Measurements from ENCODE around the gene CRYBG2. TPM values are rescaled to one million over a fixed set of nuclear protein-coding genes. Genes with fewer than 3 reads are reported as not detected.

Gene CRYBG2
- total and polyA plus RNA-seq, 12 donors, result 0.03 to 0.64 TPM; not detected in 10

DNA sequence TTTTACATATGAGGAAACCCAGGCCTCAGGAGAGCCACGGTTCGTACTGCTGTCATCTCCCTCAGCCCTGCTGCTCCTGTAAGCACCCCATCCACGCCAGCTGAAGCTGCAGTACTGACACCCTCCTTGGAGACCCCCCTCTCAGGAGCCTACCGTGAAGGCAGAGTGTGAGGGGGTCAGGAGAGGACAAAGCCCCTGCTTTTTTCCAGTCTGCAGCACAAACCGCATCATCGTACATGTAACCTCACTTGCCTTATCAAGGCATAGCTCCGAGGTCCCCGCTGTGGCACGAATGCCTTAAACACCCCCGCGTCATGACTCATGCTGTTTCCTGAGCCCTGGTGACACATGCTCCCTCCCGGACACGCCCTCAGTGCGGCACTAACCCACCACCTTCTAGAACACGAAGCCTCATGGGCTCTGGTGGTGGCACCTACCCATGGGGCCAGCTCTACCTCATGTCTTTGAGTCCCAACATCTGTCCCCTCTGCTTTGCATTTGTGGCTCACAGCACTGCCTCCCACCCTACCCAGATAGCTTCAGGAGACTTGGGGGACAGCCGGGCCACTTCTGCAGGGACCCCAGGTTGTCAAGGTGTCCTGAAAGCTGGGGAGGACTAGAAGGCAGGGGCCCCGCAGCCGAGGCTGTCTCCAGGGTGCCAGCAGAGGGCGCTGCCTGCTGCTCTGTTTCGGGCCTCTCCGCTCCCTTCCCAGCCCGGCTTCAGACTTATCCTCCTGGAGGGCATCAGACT, 69.2 kb downstream of the CRYBG2 start:
- peak overlapping the region in 8 of 10 donors; percentile 33 to 98 (median 60) for H3K27ac ChIP-seq
- H3K4me1 ChIP-seq, result peaks cover 3 to 97% (median 55%) of the 10 kb centered on the region in 9 donors
- H3K36me3 ChIP-seq, result peaks cover 0 to 40% (median 0%) of the 10 kb centered on the region in 9 donors
- H3K27me3 ChIP-seq, result no peaks in the 10 kb centered on the region
- TF ChIP-seq, protein P1, sequence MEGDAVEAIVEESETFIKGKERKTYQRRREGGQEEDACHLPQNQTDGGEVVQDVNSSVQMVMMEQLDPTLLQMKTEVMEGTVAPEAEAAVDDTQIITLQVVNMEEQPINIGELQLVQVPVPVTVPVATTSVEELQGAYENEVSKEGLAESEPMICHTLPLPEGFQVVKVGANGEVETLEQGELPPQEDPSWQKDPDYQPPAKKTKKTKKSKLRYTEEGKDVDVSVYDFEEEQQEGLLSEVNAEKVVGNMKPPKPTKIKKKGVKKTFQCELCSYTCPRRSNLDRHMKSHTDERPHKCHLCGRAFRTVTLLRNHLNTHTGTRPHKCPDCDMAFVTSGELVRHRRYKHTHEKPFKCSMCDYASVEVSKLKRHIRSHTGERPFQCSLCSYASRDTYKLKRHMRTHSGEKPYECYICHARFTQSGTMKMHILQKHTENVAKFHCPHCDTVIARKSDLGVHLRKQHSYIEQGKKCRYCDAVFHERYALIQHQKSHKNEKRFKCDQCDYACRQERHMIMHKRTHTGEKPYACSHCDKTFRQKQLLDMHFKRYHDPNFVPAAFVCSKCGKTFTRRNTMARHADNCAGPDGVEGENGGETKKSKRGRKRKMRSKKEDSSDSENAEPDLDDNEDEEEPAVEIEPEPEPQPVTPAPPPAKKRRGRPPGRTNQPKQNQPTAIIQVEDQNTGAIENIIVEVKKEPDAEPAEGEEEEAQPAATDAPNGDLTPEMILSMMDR (IDR thresholded peaks at IDR 0.05), result peak; percentile 51 to 85 (median 78)
- intact Hi-C loops (cut with DNase I), result loop anchor here in 2 of 10 donors (2.0 to 5.0 kb wide), 2 partner anchors 36 to 38 kb away; no protein-coding TSS in a partner anchor
- no peaks in the 10 kb centered on the region for H3K9me3 ChIP-seq
- 32 to 35% methylated on average over 22 of the region's 22 CpGs for WGBS, 2 donors
- peak overlapping the region in 1 of 10 donors; percentile 8 for H3K4me3 ChIP-seq
- ATAC-seq (peak in 6 of 8 donors; percentile 21 to 55 (median 43)), DNase-seq (peak; percentile 68 to 75)

DNA sequence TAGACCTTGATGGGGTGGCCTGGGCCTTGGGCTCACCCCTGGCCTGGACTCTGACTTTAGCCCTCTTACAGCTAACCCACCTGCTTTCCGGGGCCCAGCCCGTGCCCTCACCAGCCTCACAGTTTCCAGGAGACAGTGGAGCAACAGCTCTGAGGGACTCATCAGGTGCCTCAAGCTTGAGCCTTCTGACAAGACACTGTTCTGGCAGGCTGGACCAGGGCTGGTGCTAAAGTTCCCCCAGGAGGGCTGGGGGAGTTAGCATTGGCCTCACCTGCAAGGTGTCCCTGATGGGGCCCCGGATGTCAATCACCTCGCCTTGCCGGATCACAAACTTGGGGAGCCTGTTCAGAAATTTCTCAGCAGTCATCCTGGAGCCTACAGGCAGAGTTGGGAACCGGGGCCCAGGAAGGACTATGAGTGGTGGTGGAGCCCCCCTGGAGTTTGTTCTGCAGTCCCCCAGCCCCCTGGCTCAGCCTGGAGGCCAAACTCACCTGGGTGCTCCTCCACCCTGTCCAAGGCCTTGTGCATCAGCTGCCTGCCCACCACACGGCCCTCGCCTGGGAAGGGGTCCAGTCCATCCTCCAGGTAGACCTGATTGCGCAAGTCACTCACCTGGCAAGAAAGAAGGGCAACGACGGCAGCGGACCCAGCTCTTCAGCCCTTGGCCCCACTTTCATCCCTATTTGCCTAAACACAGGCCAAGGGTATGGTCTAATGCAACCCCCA, 69.9 kb downstream of the CRYBG2 start:
- Histone ChIP-seq H3K9me3 (no peaks in the 10 kb centered on the region), H3K27me3 (no peaks in the 10 kb centered on the region), H3K27ac (peak overlapping the region in 8 of 10 donors; percentile 33 to 98 (median 60)), H3K36me3 (peaks cover 0 to 40% (median 0%) of the 10 kb centered on the region in 9 donors), H3K4me1 (peaks cover 8 to 99% (median 63%) of the 10 kb centered on the region in 9 donors), H3K4me3 (peak overlapping the region in 1 of 10 donors; percentile 8)
- WGBS, 2 donors, result 94 to 95% methylated on average over 12 of the region's 12 CpGs
- TF ChIP-seq, protein P1 (IDR thresholded peaks at IDR 0.05), result no peak
- intact Hi-C loops (cut with DNase I), result loop anchor here in 1 of 10 donors (2.0 kb wide), 1 partner anchor 37 kb away; no protein-coding TSS in a partner anchor
- DNase-seq (no peak), ATAC-seq (no peak)

DNA sequence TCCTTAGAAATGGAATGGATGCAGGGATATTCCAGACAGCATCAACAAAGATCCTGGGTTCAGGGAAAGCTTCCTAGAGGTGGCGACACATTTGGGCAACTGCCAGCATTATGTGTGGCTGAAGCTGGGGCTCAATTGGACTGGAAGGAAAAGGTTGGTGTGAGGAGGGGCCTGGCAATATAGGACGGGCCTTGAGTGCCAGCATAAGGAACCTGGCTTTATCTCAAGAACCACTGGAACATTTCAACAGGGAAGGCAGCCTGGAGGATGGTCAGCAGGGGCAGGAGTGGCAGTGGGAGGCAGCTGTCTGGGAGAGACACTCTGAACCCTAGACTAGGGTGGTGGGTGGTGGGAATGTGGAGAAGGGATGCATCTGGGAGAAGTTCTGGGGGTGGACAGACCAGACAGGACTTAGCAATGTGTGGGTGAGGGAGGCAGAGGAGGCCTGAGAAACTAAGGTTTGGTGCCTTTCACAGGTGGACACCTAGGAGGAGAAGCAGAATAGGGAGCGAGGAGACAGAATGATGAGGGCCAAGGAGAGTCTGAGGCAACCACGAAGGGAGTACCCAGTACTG, 70.6 kb downstream of the CRYBG2 start:
- DNase-seq, result no peak
- peaks cover 15 to 99% (median 69%) of the 10 kb centered on the region in 9 donors for H3K4me1 ChIP-seq
- no peak overlapping the region for H3K4me3 ChIP-seq
- TF ChIP-seq, protein P1 (IDR thresholded peaks at IDR 0.05), result no peak
- H3K9me3 ChIP-seq, result no peaks in the 10 kb centered on the region
- WGBS, 2 donors, result 68 to 69% methylated on average over 4 of the region's 4 CpGs
- H3K27me3 ChIP-seq, result no peaks in the 10 kb centered on the region
- intact Hi-C loops (cut with DNase I), result no loop called here
- H3K36me3 ChIP-seq, result peaks cover 0 to 40% (median 0%) of the 10 kb centered on the region in 9 donors
- ATAC-seq, result no peak
- peak overlapping the region in 5 of 10 donors; percentile 64 to 98 (median 69) for H3K27ac ChIP-seq

DNA sequence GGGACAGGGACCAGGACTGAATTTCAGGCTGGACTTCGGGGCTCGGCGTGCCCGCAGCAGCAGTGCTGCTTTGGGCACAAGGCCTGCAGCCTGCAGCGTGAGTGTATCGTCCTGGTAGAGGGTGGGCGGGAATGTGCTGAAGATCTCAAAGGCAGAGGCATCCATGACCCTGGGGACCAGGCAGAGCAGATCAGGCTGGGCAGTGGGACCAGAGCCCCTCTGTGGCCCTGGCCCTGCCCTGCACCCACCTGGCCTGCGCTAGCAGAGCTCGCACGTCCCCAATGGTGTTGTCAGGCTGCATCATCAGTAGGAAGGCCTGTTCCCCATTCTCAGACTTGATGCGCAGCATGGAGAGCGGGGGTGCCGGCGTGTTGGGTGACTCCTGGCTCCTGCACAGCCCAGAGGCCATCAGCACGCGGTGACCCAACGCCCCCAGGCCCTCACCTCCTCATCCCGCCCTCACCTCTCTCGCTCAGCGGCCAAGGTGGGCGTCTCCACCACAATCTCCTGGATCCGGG, 71.5 kb downstream of the CRYBG2 start:
- DNase-seq, result no peak
- Histone ChIP-seq H3K4me3 (peak overlapping the region in 3 of 10 donors; percentile 6 to 70 (median 69)), H3K36me3 (peaks cover 0 to 44% (median 0%) of the 10 kb centered on the region in 9 donors), H3K27me3 (no peaks in the 10 kb centered on the region), H3K4me1 (peaks cover 17 to 99% (median 72%) of the 10 kb centered on the region in 9 donors), H3K9me3 (no peaks in the 10 kb centered on the region), H3K27ac (peak overlapping the region in 5 of 10 donors; percentile 19 to 98 (median 41))
- TF ChIP-seq, protein P1 (IDR thresholded peaks at IDR 0.05), result no peak
- WGBS, 2 donors, result 77 to 81% methylated on average over 22 of the region's 22 CpGs
- intact Hi-C loops (cut with DNase I), result no loop called here
- no peak for ATAC-seq
